ENCODE results near the gene DNAH1. TPM values are rescaled to one million over a fixed set of nuclear protein-coding genes. Genes with fewer than 3 reads are reported as not detected.

The DNAH1 gene
- total RNA-seq, 1 donor from 2014 or later = 8.9 TPM

DNA sequence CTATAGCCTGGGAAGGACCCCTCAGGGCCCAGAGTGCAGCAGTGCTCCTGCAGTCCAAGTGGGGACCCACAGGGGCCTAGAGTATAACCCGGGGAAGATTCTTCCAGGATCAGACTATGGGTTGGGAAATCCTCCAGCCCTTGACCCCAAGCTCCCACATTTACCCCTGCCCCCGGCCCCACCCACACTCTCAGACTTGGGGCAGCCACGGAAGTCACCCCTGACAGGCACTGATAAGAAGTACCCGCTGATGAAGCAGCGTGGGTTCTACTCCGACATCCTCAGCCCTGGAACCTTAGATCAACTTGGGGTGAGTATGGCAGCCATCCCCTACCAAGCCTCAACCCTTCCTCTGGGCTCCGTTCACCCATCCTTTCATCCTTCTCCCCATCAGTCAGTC lies 6.3 kb downstream of the DNAH1 start:
- Mint-ChIP-seq H3K9me3 (ENCODE audit: unreplicated experiment) (no peaks in the 10 kb centered on the region), H3K4me1 (ENCODE audit: low read depth, unreplicated experiment) (peaks cover 11% of the 10 kb centered on the region), H3K4me3 (ENCODE audit: unreplicated experiment) (no peak overlapping the region), H3K27ac (ENCODE audit: unreplicated experiment) (no peak overlapping the region), H3K27me3 (ENCODE audit: unreplicated experiment) (peaks cover 3% of the 10 kb centered on the region), H3K36me3 (ENCODE audit: unreplicated experiment) (no peaks in the 10 kb centered on the region)
- TF ChIP-seq, protein P1, sequence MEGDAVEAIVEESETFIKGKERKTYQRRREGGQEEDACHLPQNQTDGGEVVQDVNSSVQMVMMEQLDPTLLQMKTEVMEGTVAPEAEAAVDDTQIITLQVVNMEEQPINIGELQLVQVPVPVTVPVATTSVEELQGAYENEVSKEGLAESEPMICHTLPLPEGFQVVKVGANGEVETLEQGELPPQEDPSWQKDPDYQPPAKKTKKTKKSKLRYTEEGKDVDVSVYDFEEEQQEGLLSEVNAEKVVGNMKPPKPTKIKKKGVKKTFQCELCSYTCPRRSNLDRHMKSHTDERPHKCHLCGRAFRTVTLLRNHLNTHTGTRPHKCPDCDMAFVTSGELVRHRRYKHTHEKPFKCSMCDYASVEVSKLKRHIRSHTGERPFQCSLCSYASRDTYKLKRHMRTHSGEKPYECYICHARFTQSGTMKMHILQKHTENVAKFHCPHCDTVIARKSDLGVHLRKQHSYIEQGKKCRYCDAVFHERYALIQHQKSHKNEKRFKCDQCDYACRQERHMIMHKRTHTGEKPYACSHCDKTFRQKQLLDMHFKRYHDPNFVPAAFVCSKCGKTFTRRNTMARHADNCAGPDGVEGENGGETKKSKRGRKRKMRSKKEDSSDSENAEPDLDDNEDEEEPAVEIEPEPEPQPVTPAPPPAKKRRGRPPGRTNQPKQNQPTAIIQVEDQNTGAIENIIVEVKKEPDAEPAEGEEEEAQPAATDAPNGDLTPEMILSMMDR (IDR thresholded peaks at IDR 0.05; ENCODE audit: partially characterized antibody, unreplicated experiment) = no peak
- DNase-seq = no peak

DNA sequence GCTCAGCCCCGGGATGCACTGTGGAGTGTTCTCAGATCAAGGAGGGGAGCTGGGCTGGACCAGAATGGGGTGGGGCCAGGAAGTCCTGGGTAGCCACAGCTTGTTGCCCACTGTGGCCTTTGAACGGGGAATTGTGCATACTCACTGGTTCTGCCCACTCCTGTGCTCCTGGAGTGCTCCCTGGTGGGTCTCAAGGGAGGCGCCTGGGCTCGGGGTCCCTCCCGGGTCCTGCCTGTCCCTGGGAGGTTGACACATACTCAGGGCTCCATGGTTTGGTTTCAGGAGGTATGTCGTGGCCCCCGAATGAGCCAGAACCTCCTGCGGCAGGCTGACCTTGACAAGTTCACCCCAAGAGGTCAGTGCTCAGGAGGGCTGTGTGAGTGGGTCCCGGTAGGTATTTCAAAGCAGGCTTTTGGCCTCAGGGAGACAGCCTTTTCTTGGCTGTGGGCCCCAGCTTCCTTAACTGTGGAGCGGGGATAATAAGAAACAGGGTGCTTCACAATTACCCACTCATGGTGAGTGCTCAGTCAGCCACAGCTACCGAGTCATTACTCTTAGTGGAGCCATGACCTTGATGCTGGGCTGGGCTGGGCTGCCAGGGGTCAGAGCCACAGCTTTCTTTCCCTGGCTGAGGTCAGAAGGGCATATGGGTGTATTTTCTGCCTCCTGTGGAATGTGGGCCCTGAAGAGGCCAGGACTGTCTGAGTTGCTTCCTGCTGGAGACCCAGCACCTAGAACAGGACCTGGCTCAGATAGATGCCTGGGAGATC lies 7.6 kb downstream of the DNAH1 start:
- Mint-ChIP-seq H3K36me3 (ENCODE audit: unreplicated experiment) (no peaks in the 10 kb centered on the region), H3K27me3 (ENCODE audit: unreplicated experiment) (peaks cover 3% of the 10 kb centered on the region), H3K4me3 (ENCODE audit: unreplicated experiment) (no peak overlapping the region), H3K27ac (ENCODE audit: unreplicated experiment) (no peak overlapping the region), H3K9me3 (ENCODE audit: unreplicated experiment) (no peaks in the 10 kb centered on the region), H3K4me1 (ENCODE audit: low read depth, unreplicated experiment) (peaks cover 10% of the 10 kb centered on the region)
- no peak for DNase-seq
- TF ChIP-seq, protein P1 (IDR thresholded peaks at IDR 0.05; ENCODE audit: partially characterized antibody, unreplicated experiment) = no peak

DNA sequence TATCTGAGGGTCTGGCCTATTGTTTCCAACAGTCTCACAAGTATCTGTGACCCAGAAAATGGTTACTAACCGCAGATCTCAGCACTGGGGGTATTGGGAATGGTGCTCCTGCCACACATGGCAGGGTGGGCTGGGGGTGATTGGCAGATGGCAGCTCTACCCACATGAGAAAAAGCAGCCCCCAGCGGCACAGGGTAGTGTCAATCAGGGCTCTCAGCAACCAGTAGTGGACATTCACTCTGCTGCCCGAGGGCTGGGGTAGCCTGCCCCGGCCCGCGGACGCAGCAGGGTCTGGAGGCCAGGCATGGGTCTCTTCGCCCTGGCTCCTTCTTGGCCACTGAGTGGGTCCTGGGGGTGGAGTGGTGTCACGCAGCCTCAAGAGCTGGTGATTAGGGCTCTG lies 8.6 kb downstream of the DNAH1 start:
- H3K36me3 Mint-ChIP-seq (ENCODE audit: unreplicated experiment) = no peaks in the 10 kb centered on the region
- no peak overlapping the region for H3K4me3 Mint-ChIP-seq (ENCODE audit: unreplicated experiment)
- peaks cover 3% of the 10 kb centered on the region for H3K27me3 Mint-ChIP-seq (ENCODE audit: unreplicated experiment)
- peaks cover 1% of the 10 kb centered on the region for H3K9me3 Mint-ChIP-seq (ENCODE audit: unreplicated experiment)
- peaks cover 10% of the 10 kb centered on the region for H3K4me1 Mint-ChIP-seq (ENCODE audit: low read depth, unreplicated experiment)
- TF ChIP-seq, protein P1 (IDR thresholded peaks at IDR 0.05; ENCODE audit: partially characterized antibody, unreplicated experiment) = no peak
- no peak for DNase-seq
- H3K27ac Mint-ChIP-seq (ENCODE audit: unreplicated experiment) = no peak overlapping the region

DNA sequence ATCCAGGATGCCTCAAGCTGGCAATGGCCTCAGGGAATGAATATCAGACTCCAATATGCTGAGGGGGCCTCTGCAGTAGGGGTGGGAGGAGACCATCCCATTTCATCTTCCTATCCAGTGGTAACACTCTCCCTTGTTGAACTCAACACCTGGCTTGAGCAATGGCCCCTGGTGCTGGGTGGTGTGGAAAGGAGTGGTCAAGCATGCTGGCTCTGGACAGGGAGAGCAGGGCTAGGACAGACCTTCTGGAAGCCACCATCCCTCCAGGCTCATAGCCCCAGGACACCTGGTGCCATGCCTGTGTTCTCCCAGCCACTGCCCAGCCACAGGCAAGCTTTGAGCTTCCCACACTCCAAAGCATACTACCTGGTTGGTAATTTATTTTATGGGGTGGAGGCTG lies 9.6 kb downstream of the DNAH1 start:
- Mint-ChIP-seq H3K4me3 (ENCODE audit: unreplicated experiment) (no peak overlapping the region), H3K27me3 (ENCODE audit: unreplicated experiment) (peaks cover 3% of the 10 kb centered on the region), H3K9me3 (ENCODE audit: unreplicated experiment) (peaks cover 1% of the 10 kb centered on the region), H3K36me3 (ENCODE audit: unreplicated experiment) (no peaks in the 10 kb centered on the region), H3K27ac (ENCODE audit: unreplicated experiment) (no peak overlapping the region), H3K4me1 (ENCODE audit: low read depth, unreplicated experiment) (peaks cover 10% of the 10 kb centered on the region)
- TF ChIP-seq, protein P1 (IDR thresholded peaks at IDR 0.05; ENCODE audit: partially characterized antibody, unreplicated experiment) = no peak
- DNase-seq = no peak

DNA sequence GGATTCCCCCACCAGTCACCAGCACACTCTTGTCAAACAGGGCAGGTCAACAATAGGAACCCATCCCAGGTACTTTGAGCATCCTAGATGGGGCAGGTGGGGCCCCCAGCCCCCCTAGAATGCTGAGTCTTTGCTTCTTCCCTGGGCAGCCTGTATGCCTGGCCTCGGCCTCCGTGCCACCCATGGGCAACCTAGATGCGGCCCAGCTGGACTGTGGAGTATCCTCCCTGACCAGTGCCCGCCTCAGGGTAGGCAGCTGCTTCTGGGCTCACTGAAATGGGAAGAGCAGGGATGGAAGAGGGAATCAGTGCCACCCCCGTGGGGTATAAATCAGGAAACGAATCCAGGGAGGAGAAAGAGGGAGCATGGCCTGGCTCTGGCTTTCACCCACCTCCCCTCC lies 10.9 kb downstream of the DNAH1 start:
- Mint-ChIP-seq H3K27me3 (ENCODE audit: unreplicated experiment) (peaks cover 3% of the 10 kb centered on the region), H3K4me3 (ENCODE audit: unreplicated experiment) (no peak overlapping the region), H3K27ac (ENCODE audit: unreplicated experiment) (no peak overlapping the region), H3K36me3 (ENCODE audit: unreplicated experiment) (no peaks in the 10 kb centered on the region), H3K4me1 (ENCODE audit: low read depth, unreplicated experiment) (peaks cover 5% of the 10 kb centered on the region), H3K9me3 (ENCODE audit: unreplicated experiment) (peaks cover 1% of the 10 kb centered on the region)
- no peak for DNase-seq
- TF ChIP-seq, protein P1 (IDR thresholded peaks at IDR 0.05; ENCODE audit: partially characterized antibody, unreplicated experiment) = no peak

Measured in glutamatergic neuron (in vitro differentiated cells).